ENCODE measurements around the gene LRP3. TPM values are rescaled to one million over a fixed set of nuclear protein-coding genes. Genes with fewer than 3 reads are reported as not detected.

The LRP3 gene
- polyA plus RNA-seq, 3 donors, result 1.4 to 11.9 (median 4.1) TPM

- Histone ChIP-seq H3K27me3 (ENCODE audit: control insufficient read depth in 2 of 2, insufficient read depth in 2 of 2, low read length in 2 of 2) (no peaks in the 10 kb centered on the region), H3K4me3 (replicated peaks in 1 of 3; ENCODE audit: low read depth in 2 of 3, low read length in 3 of 3) (peak overlapping the region; percentile 45 to 83 (median 54))
- H3K27ac Mint-ChIP-seq, result peak overlapping the region in 4 of 7 donors; percentile 6 to 60 (median 18)
These were observed 935 bp downstream of the LRP3 start for GRCh38 chr19:33194886-33195644.

DNA sequence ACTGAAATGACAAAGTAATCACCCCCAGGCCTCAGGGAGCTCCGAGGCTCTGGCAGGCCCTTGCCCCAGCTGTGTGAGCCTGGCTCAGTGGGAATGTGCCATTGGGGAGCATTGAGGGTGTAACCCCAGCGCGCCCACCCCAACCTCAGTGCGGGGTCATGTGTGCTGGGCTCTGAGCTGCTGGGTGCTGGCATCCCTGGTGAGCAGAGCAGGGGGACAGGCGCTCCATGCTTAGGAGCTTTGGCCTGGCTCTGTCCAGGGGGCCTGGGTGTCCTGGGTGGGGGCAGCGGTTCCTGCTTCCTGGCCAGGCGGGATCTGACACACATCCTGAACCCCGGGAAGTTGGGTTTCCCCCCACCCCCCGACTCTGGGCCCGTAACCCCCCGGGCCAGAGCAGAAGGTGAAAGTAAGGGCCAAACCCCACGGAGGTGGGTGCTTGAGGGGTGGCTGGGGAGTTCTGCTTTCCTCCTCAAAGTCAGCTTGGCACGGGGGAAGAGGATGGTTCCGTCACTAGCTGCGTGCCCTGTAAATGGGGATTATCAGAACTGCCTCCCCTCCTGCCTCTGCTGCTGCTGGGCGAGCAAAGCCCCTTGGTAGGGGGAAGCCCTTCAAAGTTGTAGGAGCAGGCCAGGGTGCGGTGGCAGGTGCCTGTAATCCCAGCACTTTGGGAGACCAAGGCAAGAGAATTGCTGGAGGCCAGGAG lies 1.7 kb downstream of the LRP3 start:
- H3K27ac ChIP-seq (ENCODE audit: low read depth in 1 of 2, low read length in 2 of 2), result peak overlapping the region; percentile 38 to 40
- H3K4me1 Mint-ChIP-seq, result peaks cover 64% of the 10 kb centered on the region
- H3K4me3 ChIP-seq (replicated peaks in 1 of 3; ENCODE audit: low read depth in 2 of 3, low read length in 3 of 3), result peak overlapping the region; percentile 45 to 83 (median 54)
- peaks cover 48 to 61% of the 10 kb centered on the region in 2 donors for H3K4me1 ChIP-seq (ENCODE audit: control insufficient read depth in 1 of 2, insufficient read depth in 2 of 2, low read length in 2 of 2)
- WGBS (ENCODE audit: insufficient coverage), result 68% methylated on average over 6 of the region's 17 CpGs
- peaks cover 7 to 19% (median 11%) of the 10 kb centered on the region in 3 donors for H3K27me3 Mint-ChIP-seq (ENCODE audit: low read depth in 3 of 3)
- peak overlapping the region; percentile 74 for H3K9ac ChIP-seq (ENCODE audit: insufficient read depth, low read length, poor library complexity, severe bottlenecking)
- H4K20me1 ChIP-seq (ENCODE audit: insufficient read depth, low read length), result peaks cover 12% of the 10 kb centered on the region
- peak in 1 of 3 donors; percentile 35 for DNase-seq
- intact Hi-C loops (cut with micrococcal nuclease), result no loop called here
- H3K9me3 Mint-ChIP-seq, result no peaks in the 10 kb centered on the region
- H3K27me3 ChIP-seq (ENCODE audit: control insufficient read depth in 2 of 2, insufficient read depth in 2 of 2, low read length in 2 of 2), result no peaks in the 10 kb centered on the region
- peaks cover 6 to 22% of the 10 kb centered on the region in 2 donors for H3K36me3 ChIP-seq (replicated peaks in 1 of 2; ENCODE audit: control insufficient read depth in 1 of 2, insufficient read depth in 2 of 2, low read length in 2 of 2)
- H2AFZ ChIP-seq (ENCODE audit: insufficient read depth, low read depth, low read length, poor library complexity, severe bottlenecking), result peak overlapping the region; percentile 80
- peaks cover 46% of the 10 kb centered on the region for H3K79me2 ChIP-seq (ENCODE audit: insufficient read depth, low read length)
- H3K4me2 ChIP-seq (replicated peaks; ENCODE audit: extremely low read depth, low read length, poor library complexity, severe bottlenecking), result peak overlapping the region; percentile 84
- peaks cover 12 to 24% of the 10 kb centered on the region in 2 donors for H3K36me3 Mint-ChIP-seq
- TF ChIP-seq, protein P1, sequence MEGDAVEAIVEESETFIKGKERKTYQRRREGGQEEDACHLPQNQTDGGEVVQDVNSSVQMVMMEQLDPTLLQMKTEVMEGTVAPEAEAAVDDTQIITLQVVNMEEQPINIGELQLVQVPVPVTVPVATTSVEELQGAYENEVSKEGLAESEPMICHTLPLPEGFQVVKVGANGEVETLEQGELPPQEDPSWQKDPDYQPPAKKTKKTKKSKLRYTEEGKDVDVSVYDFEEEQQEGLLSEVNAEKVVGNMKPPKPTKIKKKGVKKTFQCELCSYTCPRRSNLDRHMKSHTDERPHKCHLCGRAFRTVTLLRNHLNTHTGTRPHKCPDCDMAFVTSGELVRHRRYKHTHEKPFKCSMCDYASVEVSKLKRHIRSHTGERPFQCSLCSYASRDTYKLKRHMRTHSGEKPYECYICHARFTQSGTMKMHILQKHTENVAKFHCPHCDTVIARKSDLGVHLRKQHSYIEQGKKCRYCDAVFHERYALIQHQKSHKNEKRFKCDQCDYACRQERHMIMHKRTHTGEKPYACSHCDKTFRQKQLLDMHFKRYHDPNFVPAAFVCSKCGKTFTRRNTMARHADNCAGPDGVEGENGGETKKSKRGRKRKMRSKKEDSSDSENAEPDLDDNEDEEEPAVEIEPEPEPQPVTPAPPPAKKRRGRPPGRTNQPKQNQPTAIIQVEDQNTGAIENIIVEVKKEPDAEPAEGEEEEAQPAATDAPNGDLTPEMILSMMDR (IDR thresholded peaks at IDR 0.05), result no peak
- H3K9me3 ChIP-seq (replicated peaks in 1 of 2; ENCODE audit: control insufficient read depth in 1 of 2, insufficient read depth in 1 of 2, low read length in 2 of 2), result no peaks in the 10 kb centered on the region
- peak overlapping the region in 1 of 7 donors; percentile 30 for H3K27ac Mint-ChIP-seq
- H3K4me3 Mint-ChIP-seq, result peak overlapping the region; percentile 79 to 89

More at GRCh38 chr19:33194886-33195644, 935 bp downstream of the LRP3 start:
- H3K4me2 ChIP-seq (replicated peaks; ENCODE audit: extremely low read depth, low read length, poor library complexity, severe bottlenecking), result peak overlapping the region; percentile 84
- no peaks in the 10 kb centered on the region for H3K9me3 Mint-ChIP-seq
- H3K9ac ChIP-seq (ENCODE audit: insufficient read depth, low read length, poor library complexity, severe bottlenecking), result peak overlapping the region; percentile 74
- peaks cover 7 to 19% (median 11%) of the 10 kb centered on the region in 3 donors for H3K27me3 Mint-ChIP-seq (ENCODE audit: low read depth in 3 of 3)
- H3K36me3 Mint-ChIP-seq, result peaks cover 12 to 24% of the 10 kb centered on the region in 2 donors
- peak overlapping the region; percentile 80 for H2AFZ ChIP-seq (ENCODE audit: insufficient read depth, low read depth, low read length, poor library complexity, severe bottlenecking)
- 2% methylated on average over 41 of the region's 49 CpGs for WGBS (ENCODE audit: insufficient coverage)
- no peaks in the 10 kb centered on the region for H3K9me3 ChIP-seq (replicated peaks in 1 of 2; ENCODE audit: control insufficient read depth in 1 of 2, insufficient read depth in 1 of 2, low read length in 2 of 2)
- intact Hi-C loops (cut with micrococcal nuclease), result no loop called here
- peaks cover 57% of the 10 kb centered on the region for H3K4me1 Mint-ChIP-seq
- TF ChIP-seq, protein P1 (IDR thresholded peaks at IDR 0.05), result no peak
- peaks cover 41 to 54% of the 10 kb centered on the region in 2 donors for H3K4me1 ChIP-seq (ENCODE audit: control insufficient read depth in 1 of 2, insufficient read depth in 2 of 2, low read length in 2 of 2)
- H3K4me3 Mint-ChIP-seq, result peak overlapping the region; percentile 79 to 89
- no peak for DNase-seq
- peaks cover 6 to 22% of the 10 kb centered on the region in 2 donors for H3K36me3 ChIP-seq (replicated peaks in 1 of 2; ENCODE audit: control insufficient read depth in 1 of 2, insufficient read depth in 2 of 2, low read length in 2 of 2)
- peak overlapping the region; percentile 38 to 40 for H3K27ac ChIP-seq (ENCODE audit: low read depth in 1 of 2, low read length in 2 of 2)
- H4K20me1 ChIP-seq (ENCODE audit: insufficient read depth, low read length), result peaks cover 12% of the 10 kb centered on the region
- peaks cover 40% of the 10 kb centered on the region for H3K79me2 ChIP-seq (ENCODE audit: insufficient read depth, low read length)

All from CD14-positive monocyte (primary cell).